GM21390 (cell line): ENCODE results near the gene AXIN2.
"Not testable (repeated sequence)": the region's sequence is repeated elsewhere in the genome, so short reads cannot be mapped to it uniquely, and the experiment has no call there.

Experiments
- ATAC-seq: cut with Tn5 transposase; IDR thresholded peaks from one replicate; pipeline ENCODE4 v1.9.1; 2021; ENCODE audit not compliant: unreplicated experiment

Gene AXIN2

DNA sequence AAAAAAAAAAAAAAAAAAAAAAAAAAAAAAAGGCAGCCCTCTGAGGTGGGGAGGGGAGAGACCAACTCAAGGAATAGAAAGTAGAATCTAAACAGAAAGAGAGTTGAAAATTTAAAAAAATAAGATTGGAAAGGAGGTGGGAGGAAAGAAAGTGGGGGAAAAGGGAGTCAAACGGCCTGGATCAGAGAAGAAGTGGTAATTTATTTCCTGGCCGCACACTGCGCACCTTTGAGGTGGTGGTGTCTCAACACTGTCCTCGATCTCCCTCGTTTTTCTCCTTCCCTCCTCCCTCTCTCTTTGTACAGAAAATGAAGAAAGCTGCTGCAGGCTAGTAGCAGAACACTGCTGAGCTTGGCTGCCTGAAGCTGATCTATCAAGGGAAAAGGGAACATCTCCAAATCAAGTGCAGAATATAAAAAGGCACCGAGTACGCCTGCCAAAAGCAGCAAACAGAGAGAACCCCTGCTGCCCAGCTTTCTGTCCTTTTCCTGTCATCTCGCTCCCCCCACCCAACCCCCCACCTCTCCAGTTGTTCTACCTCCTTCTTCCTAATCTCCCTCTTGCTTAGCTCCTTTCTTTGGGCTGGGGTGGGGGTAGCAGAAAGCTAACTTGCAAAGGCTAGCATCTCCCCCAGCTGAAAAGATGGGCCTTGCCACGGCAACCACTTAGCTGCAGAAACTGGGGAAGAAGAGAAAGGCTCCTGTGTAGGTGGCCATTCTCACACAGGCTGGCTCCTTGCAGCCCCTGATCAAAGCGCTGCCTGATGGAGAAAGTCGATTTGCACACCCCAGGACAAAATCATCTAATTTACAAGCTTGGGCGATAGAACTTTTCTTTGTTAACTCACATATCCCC lies 22.5 kb downstream of the AXIN2 start:
- no peak for ATAC-seq

DNA sequence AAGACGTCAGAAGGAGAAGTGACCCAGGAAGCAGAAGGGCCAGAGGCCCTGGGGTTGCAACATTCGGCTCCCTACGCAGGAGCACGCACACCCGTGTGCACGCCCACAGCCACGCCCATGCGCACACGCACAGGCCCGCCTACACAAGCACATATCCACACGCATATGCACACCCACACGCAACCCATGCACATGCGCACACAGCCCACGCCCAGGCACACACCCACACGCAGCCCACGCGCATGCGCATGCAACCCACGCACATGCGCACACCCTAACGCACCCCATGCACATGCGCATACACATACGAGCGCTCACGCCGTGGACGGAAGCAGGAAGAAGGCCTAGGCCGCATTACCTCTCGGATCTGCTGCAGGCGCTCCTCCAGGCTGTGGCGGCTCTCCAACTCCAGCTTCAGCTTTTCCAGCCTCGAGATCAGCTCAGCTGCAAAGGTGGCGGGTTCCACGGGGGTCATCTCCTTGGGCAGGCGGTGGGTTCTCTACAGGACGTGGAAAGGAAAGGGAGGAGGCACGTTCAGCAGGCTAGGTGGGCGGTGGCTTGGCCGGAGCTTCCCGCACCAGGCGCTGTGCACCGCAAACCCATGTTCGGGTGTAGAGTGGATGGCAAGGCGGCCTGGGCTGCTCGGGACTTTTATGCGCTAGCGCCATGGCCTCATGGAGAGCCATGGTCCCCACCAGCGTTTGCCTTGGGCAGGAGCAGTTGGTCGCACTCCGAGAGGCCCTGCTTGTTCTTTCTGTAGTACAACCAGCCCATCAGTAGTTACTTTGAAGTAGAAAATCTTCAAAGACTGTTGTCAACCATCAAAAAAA lies 23.4 kb downstream of the AXIN2 start:
- no peak for ATAC-seq

DNA sequence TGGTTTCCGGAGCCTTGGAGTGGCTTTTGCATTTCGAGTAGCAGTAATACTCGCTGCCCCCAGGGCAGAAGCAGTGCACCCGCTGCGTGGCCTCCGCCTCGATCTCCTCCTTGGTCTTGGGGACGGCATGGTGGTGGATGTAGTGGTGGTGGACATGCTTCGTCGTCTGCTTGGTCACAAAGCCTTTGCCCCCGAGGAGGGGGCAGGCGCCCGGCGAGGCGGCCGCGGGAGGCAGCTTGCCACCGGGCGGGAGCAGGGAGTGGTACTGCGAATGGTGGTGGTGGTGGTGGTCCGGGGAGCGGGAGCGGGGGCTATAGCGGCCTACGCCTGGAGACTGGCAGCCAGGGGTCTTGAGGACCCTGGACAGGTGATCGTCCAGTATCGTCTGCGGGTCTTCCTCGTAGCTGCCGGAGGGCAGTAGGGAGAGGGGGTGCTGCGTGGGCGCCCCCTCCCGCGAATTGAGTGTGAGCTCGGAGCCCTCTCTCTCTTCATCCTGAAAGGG lies 24.1 kb downstream of the AXIN2 start:
- ATAC-seq, result no peak

DNA sequence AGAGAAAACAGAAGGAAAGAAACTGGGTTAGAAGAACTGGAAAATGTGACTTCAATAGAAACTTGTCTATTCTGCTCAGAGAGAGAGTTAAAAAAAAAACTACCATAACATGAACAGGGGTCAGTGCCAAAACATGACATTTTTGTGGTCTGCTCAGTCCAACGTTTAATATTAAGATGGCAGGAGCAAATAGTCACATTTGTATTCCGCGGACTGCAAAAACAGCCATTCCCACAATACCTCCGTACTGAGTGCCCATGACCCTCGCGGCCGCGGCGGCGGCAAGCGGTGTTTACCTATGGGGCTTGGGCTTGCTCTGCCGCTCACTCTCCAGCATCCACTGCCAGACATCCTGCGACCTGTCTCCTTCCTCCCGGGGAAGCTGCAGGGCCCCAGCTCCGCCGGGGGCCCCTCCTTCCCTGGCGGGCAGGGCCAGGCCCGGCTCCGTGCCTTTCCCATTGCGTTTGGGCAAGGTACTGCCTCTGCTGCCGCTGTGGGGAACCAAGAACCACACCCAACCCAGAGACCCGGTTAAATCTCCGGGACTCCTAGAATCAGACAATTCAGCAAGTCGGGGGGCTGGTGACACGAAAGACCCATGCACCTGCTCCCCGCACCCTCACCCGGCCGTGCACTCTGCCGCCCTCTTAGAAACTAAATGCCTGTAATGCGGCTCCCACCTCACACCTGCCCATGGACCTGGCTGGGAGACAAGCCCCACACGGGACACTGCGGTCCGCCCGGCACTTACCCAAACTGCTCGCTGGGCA lies 24.7 kb downstream of the AXIN2 start:
- no peak for ATAC-seq

DNA sequence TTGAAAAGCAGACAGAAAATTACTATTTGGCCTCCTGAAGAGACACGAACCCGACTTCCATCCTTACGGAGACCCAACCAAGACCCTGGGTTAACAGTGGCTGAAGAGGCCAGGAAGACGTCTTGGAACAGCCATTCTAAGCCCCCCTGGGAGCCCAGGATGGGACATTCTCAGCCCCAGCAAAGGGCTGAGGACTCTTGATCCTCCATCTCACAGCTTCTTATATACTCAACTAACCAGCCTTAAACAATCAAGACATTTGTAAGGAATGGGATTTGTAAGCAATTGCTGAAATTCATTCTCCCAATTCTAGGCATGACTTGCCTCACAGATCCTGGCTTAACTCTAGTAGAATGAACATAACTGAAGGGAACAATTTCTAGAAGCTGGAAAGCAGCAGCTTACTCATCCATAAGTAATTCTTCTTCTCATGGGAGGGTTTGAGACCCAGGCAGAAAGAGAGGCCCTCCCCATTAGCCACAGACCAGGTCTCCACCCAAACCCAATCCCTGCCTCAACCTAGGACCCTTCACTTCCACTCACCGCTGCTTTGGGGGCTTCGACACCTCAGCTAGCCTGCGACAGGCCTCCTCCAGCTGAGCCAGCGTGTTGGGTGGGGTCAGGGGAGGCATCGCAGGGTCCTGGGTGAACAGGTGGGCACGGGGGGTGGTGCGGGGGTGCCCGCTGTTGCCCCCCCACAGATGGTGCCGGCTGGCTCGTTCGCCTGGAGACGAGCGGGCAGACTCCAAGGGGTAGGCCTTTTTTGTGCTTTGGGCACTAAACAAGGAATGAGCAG lies 25.5 kb downstream of the AXIN2 start:
- ATAC-seq, result no peak

DNA sequence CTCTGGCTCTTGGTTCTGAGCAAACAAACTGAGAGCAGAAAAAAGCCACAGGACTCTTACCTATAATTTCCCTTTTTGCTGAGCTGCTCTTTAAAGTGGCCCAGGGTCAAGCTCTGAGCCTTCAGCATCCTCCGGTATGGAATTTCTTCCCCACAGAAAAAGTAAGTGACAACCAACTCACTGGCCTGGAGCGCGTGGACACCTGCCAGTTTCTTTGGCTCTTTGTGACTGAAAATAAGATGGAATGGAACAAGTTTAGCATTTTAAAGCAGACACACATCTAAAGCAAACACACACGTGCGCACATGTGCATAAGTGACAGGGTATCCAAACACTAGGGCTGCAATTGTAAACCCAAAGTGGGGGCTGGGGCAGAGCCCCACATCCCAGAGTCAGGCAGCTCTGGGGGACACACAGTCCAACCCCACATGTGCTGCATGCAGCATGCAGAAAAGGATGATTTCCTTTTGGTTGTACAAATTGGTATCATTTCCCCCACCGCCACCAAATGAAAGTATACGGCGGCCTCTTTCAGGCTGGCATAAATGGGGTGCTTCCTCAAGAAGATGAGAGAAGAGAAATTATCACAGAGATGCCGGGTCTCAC lies 27.5 kb downstream of the AXIN2 start:
- ATAC-seq, result no peak

DNA sequence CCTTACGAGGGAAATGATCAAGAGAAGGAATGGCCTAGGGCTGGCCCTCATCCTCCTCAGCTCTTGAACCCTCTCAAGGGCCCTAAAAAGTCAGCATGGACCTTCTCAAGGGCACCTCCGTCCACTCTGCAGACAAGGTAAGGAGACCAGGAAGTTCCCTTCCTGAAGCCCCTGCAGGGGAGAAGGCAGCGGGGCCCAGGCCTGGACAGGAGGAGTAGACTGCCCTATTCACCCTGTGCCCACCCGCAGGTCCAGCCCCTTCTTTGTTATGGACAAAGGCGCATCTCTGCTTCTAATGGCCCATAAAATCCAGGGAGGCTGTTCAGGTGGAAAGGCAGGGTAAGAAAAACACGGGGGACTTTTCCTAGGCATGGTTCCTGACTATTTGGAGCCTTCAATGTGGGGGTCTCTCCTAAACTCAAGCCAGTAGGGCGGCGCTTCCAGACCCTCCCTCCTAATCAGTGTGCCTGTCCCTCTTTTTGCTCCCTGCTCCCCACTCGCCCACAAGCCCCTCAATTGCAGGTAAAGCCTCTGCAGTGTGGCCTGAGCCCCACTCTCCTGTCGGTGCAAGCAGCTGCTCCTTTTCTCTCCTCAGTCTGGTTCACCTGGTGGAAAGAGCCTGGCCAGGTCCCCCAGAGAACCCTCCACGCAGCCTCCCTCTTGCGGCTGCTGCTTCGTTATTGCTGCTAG lies 28.2 kb downstream of the AXIN2 start:
- no peak for ATAC-seq

DNA sequence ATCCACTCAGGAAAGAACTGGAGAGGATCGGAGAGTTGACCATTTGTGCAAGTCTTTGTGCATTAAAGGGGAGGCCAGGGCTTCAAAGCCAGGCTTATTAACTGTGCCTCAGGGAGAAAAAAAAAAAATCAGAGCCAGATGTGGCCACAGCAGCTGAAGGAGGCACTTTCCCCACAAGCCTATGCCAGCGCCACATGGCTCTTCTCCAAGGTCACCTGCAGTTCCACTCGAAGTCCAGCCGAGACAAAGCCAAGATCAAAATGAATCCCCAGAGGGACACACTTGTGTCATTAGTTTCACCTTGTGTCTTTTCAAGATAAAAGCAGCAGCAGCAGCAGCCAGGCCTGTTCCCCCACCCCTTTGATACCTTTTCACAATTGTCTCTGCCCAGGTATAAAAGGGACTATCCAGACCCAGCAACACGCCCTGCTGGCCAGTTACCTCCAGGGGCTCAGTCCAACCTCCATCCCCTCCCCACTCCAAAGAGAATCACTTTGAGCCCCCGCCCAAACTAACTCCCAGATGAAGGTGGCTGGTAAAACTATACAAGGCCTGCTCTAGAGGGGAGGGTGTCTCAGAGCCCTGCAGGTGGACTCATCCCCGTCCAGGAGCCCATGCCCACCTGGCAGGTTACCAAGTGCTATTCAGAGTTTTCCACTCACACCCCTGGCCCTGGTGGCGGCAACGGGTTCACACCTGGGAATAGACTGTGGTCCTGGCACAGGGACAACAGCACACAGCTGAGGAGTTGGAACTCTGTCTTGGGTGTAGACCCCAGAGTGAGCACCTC lies 29.2 kb downstream of the AXIN2 start:
- ATAC-seq, result no peak

DNA sequence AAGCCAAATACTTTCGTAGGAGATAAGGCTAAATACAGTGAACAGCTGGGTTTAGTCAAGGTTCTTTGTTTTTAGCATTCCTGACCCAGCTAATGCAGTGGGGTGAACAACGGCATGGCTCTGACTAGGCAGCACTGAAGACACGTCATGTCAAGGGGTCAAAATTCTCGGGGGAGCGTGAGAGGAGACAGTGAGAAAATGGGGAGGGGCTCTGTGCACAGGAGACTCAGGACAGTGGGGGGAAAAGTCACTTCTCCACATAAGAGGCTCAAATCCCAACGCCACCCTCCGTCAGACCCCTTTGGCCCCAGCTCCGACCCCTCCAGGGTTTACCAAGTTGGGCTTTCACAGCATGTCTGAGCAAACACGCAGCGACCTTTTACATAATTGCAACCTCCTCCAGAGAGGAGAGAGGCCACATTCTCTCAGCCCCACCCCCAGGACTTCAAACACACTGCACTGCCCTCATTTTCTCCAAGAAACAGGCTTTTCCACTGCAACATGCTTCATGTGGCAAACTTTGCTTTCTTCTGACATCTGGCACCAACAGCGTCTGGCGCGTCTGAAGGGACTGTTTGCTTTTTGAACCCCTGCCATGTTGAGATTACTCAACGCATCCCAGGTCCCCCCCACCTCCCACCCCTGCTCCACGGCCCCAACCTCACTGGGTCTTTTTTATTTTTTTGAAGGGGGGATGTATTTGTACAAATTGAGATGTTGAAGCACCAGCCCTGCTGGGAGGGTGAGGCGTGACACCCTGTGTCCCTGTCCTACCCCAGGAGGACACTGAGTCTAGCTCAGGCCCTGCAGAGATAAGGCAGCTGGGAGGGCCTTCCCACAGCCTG lies 30.0 kb downstream of the AXIN2 start:
- no peak for ATAC-seq

DNA sequence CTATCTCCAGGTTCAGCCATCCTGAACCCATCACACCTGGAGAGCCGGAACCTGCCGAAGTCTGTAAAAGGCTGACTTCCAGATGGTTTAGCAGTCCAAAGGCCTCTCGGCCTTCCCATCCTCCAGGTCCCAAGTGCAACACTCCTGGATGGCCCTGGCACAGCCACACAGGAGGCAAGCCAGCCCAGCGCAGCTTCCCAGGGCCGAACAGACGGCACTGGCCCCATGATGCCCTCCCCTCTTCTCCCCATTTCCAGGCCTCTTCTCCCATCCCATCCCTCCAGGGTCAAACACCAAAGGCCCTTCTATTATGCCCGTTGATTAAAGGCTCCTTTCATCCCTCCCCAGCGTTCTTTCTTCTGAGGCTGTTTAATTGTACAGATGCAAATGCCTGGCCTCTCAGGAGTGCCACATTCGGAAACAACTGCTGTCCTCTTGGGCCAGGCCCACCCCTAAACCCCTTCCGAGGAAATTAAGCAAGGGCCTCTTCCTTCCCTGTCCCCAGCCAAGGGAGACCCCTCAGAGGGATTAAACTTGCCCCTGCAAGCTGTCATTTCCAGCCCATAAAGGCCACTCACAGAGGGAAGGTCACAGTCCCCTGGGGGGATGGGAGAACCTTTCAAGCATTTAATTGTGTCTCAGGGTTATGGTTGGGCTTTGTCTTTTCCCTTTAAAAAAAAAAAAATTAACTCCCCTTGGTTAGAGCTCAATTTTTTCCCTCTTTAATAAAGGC lies 30.8 kb downstream of the AXIN2 start:
- no peak for ATAC-seq

DNA sequence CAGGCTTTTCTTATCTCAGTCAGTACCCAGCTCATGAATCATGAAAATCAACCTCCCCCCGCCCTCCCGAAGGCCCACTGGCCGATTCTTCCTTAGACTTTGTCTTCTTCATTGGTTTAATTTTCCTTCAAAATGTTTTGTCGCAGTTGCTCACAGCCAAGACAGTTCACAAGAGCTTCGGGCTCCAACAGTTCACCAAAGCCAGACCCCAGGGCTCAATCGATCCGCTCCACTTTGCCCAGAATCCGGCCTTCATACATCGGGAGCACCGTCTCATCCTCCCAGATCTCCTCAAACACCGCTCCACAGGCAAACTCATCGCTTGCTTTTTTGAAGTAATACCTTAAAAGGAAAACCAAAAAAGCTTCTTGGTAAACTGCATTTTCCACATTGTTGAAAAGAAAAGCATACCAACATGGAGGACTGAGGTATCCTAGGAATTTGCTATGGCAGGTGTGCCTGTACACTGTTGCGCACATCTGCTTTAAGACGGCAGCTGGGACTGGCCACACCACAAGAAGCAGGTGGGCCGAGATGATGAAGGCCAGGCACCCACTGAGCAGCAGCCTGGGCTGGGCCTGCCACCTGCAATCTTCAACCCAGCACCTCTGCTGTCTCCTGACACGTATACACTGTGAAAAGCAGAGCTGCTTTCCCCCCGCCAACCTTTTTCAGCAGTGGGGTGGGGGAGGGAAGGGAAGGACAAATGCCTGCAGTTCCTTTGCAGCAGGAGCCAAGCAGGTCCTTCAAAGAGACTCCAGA lies 31.5 kb downstream of the AXIN2 start:
- ATAC-seq, result no peak

DNA sequence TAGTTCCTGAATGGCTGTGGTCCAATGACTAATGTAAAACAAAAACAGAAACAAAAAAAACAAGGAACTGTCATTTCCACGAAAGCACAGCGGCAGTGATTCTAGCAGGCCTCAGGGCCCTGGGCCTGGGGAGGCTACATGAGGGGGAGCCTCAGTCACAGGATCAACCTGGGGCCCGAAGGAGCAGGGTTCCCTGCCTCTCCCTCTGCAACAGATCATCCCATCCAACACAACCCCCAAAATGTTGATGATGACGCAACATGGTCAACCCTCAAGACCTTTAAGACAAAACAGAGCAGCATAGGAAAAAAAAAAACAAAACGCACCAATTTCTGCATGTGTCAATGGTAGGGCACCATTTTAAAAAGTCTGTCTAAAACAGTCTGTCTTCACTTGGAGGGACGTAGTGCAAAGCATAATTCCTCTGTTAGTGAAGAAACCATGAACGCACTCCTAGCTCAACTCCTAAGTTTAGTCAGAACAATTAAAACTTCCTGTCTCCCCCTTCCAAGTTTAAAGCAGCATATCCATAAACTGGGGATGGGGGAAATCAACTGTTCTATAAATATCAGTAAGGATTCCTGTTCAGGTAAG lies 32.3 kb downstream of the AXIN2 start:
- ATAC-seq, result no peak

DNA sequence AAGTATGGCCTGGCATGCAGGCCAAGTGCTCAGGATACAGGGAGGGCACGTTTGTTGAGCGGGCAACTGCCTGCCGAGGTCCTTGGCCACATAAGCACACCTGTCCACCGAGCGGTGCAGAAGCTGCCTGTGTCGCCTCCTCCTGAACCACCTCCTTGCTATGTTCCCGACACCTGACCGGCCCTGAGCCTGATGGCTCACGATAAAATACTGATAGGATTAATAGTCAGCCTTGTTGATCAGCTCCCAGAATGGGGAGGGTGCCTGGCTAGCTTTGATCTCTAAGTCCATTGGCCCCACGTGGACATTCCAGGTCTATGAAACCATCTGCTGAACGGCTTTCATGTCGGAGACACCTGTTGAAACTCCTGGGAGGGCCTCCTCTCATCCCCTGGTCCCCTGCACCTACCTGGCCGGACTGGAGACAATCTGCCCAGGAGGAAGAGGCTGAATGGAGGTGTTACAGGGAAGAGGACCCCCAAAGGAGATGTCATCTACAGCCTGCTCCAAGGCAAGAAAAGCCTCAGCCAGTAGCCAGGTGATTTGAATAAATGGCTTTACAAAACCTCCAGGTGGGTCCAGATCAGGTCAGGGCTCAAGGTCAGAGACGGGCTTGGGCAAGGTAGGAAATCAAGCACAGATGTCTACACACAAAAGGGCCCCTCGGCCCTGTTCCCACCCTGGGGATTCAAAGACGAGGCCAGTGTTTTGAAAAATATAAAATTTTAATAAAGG lies 33.4 kb downstream of the AXIN2 start:
- ATAC-seq, result no peak

DNA sequence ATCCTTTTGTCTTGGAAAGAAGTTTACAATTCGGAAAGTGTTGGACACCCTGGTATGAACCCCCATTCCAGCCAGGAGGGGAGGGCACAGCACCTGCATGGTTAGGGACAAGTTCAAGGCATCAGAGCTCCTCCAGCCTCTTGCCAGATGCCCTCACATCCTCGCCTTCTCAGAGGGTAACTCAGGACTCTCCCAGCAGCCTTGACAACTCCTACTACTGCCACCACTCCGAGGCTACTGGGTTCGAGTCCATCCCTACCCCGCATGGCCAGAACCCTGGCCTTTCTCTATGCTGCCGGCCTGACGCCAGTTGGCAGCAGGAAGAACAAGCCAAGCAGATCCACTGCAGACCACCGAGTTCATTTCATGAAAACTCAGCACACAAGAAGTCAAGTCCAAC lies 34.1 kb downstream of the AXIN2 start:
- ATAC-seq, result no peak

DNA sequence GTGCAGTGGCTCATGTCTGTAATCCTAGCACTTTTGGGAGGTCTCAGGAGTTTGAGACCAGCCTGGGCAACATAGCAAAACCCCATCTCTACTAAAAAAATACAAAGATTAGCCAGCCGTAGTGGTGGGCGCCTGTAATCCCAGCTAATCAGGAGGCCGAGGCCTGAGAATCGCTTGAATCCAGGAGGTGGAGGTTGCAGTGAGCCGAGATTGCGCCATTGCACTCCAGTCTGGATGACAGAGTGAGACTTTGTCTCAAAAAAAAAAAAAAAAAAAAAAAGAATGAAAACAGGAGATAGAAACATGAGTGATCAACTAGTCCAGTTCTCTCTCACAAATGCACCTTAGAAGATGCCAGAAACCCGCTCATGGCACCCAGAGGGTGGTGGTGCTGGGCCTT lies 34.6 kb downstream of the AXIN2 start:
- ATAC-seq, result not testable (repeated sequence)
